RWPE1 (cell line): Measurements from ENCODE around the gene ASIC4.

Source experiments
- CTCF ChIA-PET: fragments of 350-600 bp; sonication (Branson Sonifier 250); formaldehyde crosslinking; extraction: SDS; loops from one replicate; lab custom pipeline; 2021; lab: Yijun Ruan, JAX
- POLR2A ChIA-PET: fragments of 400-600 bp; formaldehyde crosslinking; extraction: SDS; loops from one replicate; lab custom pipeline; 2020; ENCODE audit warnings: antibody characterized with exemption; ENCODE audit not compliant: low non-redundant PET; lab: Yijun Ruan, JAX
- DNase-seq: peaks from one replicate; pipeline ENCODE4 v3.0.0; 2012; ENCODE audit warnings: low spot score
- H3K27ac ChIP-seq: fragments of 450-650 bp; 2 replicates; pipeline ENCODE4 v1.5.1; 2017
- CTCF ChIP-seq: fragments of 450-650 bp; conservative IDR thresholded peaks from 2 replicates; pipeline ENCODE4 v1.5.1; 2017; ENCODE audit warnings: low read depth, mild to moderate bottlenecking

ASIC4 gene

GRCh38 chr2:219485201-219485580 lies 29.1 kb upstream of the ASIC4 start:
- DNase-seq: no peak
- ChIA-PET CTCF (interaction anchor here (0.8 kb wide), 1 partner anchor 26 kb away, joined by 3 read pairs; no protein-coding TSS in a partner anchor), POLR2A (no interaction called here)
- H3K27ac ChIP-seq: no peak overlapping the region
- no peak for TF ChIP-seq CTCF

GRCh38 chr2:219486380-219486959 lies 27.8 kb upstream of the ASIC4 start:
- DNase-seq: no peak
- no peak for TF ChIP-seq CTCF
- H3K27ac ChIP-seq: no peak overlapping the region
- ChIA-PET POLR2A (no interaction called here), CTCF (interaction anchor here (0.8 kb wide), 1 partner anchor 9 kb away, joined by 3 read pairs; a partner anchor contains a TSS)

- DNase-seq: no peak
- ChIA-PET CTCF (no interaction called here), POLR2A (no interaction called here)
- H3K27ac ChIP-seq: no peak overlapping the region
- no peak for TF ChIP-seq CTCF
Measured at GRCh38 chr2:219488149-219488843, 26.0 kb upstream of the ASIC4 start.

GRCh38 chr2:219488844-219489194 lies 25.5 kb upstream of the ASIC4 start:
- DNase-seq: no peak
- ChIA-PET CTCF (no interaction called here), POLR2A (no interaction called here)
- no peak for TF ChIP-seq CTCF
- H3K27ac ChIP-seq: no peak overlapping the region

- TF ChIP-seq CTCF: no peak
- ChIA-PET CTCF (interaction anchor here (0.6 kb wide), 1 partner anchor 52 kb away, joined by 3 read pairs; no protein-coding TSS in a partner anchor), POLR2A (no interaction called here)
- no peak overlapping the region for H3K27ac ChIP-seq
- no peak for DNase-seq
Measured at GRCh38 chr2:219489315-219489714, 25.0 kb upstream of the ASIC4 start.

DNA sequence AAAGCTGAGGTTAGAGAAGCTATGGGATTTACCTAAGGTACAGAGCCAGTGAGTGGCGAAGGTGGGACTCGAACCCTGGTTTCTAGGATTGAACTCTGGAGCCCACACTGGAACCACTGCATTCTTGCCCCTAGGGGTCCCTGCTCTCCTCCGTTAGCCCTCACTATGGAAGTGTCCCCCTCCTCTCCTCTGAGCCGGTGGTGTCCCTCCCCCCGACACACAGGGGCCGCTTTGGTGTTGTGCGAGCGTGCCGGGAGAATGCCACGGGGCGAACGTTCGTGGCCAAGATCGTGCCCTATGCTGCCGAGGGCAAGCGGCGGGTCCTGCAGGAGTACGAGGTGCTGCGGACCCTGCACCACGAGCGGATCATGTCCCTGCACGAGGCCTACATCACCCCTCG lies 24.1 kb upstream of the ASIC4 start:
- no peak for TF ChIP-seq CTCF
- CTCF ChIA-PET: interaction anchor here (0.8 kb wide), 1 partner anchor 87 kb away, joined by 5 read pairs; no protein-coding TSS in a partner anchor
- POLR2A ChIA-PET: no interaction called here
- no peak overlapping the region for H3K27ac ChIP-seq
- DNase-seq: no peak
